H4 (cell line): ENCODE results near the gene SBF2. TPM values are rescaled to one million over a fixed set of nuclear protein-coding genes. Genes with fewer than 3 reads are reported as not detected.
A peak's percentile ranks its signal among the peaks of the same experiment; 100 is the strongest.

Experiments
- DNase-seq: peaks from one replicate; pipeline ENCODE4 v3.0.0-alpha.2; 2015; ENCODE audit warnings: low spot score
- total RNA-seq: library from RNA; depleted of rRNA; stranded (reverse); fragments of >200 nt; shearing (Covaris generic); gene quantifications from 2 replicates; pipeline ENCODE4 v1.2.3, GENCODE V29; 2014

The SBF2 gene
- total RNA-seq, 1 experiment from 2014 or later = 27.0 TPM

DNA sequence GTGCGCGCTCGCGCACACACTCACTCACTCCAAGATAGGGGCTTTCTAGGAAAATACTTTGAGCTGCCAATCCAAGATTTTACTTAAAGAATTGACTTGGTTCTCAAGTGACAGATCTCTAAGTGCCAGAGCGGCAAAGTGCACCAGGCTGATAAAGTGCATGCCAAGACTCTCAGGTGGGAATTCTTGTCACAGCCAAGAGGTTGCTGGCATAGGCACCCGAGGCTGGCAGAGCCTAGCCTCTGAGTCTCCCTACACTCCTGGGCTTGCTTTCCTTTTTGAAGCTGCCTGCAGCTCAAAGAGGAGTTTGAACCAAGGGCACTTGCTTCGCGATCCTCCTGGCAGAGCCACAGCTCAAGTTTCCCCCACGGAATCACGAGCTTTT lies 8.3 kb upstream of the SBF2 start:
- DNase-seq = no peak

DNA sequence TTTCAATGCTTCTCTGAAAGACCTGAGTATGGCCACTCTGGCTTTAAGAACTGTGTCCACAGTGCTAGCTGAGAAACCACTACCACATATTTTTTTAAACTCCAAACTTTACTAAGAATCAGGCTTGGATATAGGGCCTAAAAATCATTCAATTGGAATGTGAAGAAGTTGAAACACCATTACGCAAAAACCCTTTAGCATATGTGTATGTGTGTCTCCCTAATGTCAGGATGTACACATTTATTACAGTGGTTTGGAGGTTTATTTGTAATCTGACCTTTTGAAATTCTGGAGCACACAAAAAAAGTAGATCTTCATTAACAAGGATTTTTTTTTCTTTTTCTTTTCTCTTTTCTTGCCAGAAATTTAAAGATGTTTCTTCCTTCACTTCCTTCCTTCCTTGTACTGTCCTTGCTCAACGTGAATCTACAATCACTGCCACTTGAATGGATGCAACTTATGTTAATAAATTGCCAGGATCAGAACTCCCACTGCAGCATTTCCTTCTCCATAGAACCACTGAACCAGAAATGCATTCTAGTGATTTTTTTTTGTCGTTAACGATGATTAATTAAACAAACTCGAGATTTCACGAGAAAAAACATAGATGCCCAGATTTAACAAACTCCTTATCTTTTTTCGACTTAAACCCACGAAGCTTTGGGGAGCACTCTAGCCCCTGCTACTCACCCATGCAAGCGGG lies 7.8 kb upstream of the SBF2 start:
- no peak for DNase-seq

DNA sequence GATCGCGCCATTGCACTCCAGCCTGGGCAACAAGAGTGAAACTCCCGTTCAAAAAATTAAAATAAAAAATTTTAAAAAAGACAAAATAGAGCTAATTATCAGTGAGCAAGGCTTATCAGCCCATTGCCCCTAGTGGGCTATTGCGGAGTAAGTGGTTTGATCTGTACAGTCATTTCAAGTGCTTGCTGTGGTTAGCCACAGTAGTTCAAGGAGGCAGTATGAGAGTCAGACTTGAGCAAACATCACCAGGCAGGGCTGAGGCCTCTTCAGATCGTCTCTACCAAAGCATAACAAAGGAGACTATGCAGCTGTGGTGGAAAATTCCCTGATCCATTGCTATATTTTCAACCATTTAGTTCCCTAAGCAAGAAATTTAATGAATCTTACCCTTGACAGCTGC lies 4.3 kb upstream of the SBF2 start:
- peak; percentile 92 for DNase-seq

DNA sequence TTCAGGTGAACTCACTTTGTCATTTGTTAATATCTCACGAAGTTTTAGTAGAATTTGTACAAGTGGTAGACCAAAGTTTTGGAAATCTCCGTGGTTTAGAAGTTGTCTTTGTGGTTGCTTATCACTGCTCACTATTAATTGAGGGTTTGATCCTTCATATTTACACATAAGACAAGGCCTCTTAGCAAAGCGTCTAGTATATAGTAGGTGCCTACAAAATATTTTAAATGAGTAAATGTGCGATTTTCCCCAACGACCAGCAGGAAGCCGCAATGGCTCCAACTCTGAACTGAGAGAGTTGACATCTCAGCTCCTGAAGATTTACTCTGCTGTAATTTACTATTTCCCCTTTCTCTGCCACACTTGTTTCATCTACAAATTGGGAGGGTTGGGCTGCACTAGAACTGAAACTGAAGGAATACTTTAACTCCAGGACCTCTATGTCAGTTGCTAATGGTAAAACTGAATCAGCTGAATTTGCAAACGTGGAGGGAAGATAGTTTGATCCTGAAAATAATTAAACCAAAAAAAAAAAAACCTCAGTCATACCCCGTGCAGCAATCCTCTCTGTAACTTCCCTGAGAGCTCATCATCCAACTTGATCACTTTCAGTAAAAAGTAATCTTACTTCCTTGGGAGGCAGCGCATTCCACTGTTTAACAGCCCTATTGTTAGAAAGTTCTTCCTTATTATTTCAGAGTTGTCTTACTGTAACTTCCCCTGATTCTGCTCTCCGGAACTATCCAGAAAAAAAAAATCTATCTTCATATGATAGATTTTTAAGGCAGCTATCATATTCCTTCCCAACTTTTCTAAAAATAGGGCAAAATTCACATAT lies 1.3 kb upstream of the SBF2 start:
- DNase-seq = no peak

DNA sequence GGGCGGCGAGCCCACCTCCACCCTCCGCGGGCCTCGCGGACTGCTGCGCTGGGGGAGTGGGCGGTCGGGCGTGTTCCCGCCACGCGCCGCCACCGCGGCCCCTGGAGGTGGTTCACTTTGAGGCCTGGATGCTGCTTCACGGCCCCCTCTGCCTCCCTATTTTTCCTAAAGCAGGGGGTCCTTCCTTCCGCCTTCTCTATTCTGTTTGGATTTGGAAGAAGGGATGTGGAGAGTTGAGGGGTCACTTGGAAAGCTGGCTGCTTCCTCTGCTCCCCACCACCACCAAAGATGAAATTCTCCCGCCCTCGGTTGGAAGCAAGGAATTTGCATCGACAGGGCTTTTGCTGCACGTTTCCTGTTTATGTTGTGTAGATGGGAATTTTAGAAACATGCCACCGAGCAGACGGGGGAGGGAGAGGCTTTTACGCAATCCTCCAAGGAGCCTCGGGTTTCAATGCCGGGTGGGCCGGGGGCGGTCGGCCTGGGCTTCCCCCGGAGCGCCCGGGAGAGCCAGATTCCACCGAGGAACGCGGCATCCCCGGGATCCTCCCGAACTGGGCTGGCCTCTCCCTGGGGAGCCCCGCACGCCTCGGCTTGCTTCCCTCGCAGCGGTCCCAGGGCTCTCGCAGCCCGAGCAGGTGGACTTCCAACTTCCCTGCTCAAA lies 403 bp upstream of the SBF2 start:
- DNase-seq = peak; percentile 91

DNA sequence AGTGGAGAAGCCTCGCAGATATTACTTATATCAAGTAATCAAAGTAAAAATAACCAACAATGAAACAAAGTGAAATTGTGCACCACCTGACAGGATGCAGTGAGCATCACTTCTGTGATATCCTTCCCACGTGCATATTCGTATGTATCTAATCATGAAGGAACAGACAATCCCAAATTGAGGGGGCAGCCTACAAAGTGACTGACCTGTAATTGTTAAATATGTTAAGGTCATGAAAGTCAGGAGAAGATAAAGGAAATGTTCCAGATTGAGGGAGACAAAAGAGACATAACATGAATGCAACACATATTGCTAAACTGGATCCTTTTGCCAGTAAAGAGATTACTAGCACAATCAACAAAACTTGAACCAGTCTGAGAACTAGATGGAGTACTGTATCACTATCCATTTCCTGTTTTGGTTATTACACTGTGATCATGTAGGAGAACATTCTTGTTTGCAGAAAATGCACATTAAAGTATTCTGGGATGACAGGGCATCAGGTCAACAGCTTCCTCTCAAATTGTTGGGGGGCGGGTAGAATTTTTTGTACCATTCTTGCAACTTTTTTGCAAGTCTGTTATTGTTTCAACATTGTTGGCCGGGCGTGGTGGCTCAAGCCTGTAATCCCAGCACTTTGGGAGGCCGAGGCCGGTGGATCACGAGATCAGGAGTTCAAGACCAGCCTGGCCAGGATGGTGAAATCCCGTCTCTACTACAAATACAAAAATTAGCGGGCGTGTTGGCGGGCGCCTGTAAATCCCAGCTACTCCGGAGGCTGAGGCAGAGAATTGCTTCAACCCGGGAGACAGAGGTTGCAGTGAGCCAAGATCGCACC lies 2.0 kb downstream of the SBF2 start:
- no peak for DNase-seq

DNA sequence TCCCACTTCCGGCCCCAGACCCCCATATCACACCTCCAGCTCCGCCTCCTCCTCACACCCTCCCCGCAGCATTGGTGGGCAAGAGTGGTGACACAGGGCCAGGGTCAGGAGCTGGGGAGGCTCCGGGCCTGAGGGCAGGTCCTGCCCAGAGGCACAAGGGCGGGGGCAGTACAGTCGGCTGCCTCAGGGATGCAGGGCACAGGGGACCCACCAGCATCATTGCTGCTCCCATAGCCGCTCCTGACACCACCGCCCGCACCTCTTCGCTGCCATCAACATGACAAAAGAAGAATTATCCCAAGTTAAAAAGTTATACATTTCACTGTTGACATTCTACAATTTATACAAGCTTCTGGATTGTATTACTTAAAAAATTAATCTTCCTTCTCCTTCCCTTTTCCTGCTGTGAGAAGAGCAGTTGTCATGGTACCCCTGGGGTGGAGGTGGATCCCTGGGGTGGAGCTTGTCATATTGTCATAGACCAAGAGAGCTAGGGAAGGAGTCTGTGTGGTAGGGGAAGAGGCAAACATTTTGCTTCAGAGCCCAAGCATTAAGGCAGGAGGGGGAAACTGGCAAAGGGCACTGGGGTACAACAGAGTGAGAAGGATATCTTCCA lies 4.1 kb downstream of the SBF2 start:
- DNase-seq = no peak

DNA sequence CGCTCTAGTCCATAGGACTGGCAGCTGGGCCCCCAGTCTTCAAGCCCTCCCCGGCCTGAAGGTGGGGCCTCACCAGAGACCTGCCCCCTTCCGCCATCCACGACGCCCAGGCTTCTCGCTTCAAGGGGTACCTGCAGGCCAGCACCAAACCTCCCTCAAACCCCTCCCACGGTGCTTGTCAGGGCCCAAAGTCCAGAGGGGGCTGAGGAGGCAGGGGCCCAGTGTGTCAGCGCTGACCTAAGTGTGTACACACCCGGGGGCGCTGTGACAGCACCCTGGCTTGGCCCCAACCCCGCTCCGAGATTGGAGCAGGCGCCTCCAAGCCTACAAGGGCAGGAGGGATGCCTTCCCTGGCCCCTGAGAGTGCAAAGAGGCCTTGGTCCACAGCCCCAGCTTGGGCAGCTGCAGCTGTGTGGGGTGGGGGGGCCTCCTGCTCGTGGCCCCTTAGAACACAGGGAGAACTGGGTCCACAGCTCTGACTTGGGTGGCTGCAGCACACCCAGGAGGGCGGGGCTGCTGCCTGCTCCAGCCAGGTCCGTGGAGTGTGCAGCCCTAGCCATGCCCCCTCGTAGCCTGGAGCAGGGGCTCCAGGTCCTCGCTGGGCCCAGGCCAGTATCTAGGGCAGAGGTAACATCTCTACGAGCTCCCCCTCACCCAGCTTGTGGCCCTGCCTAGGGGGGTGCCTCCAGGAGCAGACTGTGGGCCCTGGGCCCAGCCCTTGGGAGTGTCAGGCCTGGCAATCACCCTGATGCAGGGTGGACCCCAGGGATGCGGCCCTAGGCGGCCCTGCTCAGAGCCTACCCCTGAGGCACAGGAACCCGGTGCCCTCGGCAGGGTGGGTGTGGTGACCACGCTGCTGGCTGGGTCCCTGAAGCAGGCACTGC lies 4.9 kb downstream of the SBF2 start:
- no peak for DNase-seq

DNA sequence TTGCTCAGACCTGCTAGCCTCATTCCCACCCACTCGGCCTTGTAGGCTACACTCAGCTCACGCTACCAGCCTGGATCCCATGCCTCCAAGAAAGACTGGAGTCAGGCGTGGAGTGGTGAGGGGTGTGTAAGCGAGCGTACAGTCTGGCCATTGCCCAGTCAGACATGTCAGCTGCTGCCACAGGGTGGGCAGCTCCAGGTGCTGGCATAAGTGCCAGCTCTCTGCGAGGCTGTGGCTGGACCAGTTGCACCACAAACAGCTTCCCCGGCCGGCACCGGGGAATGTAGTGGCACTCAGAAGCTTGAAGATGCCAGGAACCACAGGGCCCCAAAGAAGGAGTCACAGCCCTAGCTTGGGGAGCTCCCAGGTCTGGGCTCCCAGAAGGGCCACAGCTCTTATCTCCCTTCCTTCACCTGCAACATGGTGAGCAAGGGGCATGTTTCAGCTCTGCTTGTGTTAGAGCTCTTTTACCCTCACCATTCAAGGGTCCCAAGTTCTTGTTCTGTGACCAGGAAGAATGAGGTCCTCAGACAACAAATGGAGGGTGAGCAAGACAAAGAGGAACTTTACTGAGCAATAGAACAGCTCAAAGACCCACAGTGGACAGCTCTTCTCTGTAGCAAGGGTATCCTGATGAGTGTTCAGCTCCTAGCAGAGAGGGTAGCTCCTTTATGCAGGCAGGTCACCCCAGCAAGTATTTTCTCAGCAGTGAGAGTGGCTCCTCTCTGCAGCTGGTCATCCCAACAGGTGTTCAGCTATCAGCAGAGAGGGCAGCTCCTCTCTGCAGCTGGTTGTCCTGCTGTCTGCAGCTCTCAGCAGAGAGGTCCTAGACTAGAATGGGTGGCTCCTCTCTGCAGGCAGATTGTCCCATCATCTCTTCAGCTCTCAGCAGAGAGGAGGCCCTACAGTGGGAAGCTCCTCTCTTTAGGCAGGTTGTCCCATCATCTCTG lies 6.0 kb downstream of the SBF2 start:
- DNase-seq = no peak

DNA sequence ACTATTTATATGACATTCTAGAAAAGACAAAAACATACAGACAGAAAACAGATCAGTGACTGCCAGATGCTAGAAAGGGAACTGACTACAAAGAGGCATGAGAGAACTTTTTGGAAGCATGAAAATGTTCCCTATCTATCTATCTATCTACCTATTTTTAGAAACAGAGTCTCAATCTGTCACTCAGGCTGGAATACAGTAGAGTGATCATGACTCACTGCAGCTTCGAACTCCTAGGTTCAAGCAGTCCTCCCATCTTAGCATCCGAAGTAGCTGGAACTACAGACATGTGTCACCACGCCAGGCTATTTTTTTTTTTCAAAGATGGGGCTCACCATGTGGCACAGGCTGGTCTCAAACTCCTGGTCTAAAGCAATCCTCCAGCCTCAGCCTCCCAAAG lies 6.9 kb downstream of the SBF2 start:
- no peak for DNase-seq

DNA sequence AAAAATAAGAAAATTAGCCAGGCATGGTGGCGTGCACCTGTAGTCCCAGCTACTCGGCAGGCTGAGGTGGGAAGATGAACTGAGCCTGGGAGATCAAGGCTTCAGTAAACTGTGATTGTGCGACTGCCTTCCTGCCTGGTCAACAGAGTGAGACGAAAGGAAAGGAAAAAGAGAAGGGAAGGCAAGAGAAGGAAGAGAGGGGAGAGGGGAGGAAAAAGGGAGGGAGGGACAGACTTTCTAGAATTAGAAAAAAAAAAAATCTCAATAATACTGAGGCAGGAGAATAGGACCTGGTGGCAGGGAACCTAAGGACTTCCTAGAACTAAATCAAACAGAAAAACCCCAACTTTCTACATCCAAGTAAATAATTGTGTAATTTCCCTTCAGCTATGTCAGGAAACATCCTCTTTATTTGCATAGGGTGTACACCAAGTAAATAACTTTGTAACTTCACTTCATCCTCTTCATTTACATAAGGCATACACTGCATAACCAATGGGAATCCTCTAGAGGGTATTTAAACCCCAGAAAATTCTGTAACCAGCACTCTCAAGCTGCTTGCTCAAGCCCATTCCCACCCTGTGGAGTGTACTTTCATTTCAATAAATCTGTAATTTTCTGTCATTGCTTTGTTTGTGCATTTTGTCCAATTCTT lies 8.7 kb downstream of the SBF2 start:
- DNase-seq = no peak

DNA sequence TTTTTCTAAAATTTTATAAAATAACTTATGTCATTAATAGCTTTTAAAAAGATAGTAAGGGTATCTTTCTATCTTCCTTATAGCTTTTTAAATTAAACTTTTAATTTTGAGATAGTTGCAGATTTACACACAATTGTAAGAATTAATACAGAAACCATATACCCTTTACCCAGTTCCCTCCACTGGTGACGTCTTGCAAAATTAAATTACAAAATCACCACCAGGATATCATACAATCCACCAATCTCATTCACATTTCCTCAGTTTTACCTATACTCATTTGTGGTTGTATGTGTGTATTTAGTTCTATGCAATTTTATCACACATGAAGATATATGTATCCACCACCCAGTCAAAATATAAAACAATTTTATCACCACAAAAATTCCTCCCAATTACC lies 10.0 kb downstream of the SBF2 start:
- no peak for DNase-seq

DNA sequence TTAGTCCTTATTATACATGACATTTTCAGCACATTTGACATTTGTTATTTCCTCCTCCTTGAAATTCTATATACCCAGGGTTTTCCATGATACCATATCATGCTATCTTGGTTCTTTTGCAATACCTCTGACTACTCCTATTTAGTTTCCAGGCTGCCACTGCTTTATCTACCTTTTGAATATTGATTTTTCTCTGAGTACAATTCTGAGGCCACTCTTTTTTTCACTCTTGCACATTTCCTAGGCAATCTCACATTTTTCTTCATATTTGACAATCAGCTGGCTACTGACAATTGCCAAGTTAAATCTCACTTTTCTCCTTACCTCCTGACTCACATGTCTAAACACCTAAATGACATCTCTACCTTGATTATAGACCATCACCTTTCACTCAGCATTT lies 11.9 kb downstream of the SBF2 start:
- no peak for DNase-seq

DNA sequence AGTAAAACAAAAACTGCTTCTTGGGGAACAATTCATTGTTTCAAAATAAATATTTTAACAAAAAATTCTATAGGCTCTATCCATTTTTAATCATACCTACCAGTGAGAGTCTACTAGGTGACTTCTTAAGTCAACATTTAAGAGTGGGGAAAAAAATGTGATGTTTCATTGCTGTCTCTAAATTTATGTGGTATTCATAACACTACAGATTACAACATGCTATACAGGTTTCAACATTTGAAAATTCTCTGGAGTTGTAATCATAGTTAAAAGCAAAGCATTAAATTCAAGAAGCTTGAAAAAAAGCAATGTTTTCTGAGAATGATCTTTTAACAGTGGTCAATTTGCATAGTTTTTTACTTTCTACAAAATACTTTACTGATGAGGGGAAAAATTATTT lies 18.3 kb downstream of the SBF2 start:
- no peak for DNase-seq

DNA sequence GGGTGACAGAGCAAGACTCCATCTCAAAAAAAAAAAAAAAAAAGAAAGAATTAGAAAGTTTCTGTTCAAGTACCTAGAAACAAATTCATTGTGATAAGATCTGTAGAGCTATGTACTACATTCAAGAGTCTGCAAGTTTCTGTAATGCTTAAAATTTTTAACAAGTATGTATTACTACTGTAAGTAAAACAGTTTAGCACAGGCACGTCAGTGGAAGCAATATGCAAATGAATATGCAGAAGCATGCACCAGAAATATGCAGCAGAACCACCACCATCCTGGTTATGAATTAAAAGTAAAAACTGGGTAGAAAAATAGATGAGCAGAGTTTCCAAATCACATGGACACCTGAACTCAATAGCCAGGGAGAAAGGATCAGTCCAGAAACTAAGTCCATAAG lies 19.3 kb downstream of the SBF2 start:
- no peak for DNase-seq

DNA sequence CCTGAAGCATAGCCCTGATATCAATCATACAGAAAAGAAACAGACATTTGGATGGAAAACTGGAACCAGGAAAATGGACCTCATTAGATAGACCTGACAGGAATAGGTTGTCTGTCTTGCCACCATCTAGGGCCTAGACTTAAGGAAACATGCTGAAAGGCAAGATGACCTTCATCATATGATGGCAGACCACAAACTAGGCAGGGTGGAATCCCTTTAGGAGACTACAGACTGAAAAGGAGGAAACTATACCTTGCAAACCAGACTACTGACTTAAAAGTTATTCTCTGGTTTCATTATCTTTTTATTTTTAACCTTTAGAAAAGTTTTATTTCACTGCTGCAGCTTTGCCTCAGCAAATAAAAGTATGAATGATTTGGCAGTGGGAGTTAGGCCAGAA lies 20.3 kb downstream of the SBF2 start:
- no peak for DNase-seq

DNA sequence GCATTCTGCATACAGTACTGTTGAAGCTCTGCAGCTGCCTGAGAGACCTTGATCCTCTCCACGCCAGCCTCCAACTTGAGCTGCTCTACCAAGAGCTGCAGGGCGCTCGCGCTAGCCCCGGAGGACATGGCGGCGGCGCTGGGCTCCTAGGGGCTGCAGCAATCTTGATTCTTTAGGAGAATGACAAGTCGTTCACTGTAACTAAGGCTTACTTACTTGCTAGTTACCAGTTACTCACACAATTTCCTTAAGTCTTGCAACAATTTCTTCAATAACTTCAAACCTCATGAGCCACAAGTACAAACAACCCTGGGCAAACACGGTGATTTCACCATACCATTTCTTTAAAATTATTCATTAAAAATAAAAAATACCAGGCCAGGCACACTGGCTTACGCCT lies 21.9 kb downstream of the SBF2 start:
- DNase-seq = no peak

DNA sequence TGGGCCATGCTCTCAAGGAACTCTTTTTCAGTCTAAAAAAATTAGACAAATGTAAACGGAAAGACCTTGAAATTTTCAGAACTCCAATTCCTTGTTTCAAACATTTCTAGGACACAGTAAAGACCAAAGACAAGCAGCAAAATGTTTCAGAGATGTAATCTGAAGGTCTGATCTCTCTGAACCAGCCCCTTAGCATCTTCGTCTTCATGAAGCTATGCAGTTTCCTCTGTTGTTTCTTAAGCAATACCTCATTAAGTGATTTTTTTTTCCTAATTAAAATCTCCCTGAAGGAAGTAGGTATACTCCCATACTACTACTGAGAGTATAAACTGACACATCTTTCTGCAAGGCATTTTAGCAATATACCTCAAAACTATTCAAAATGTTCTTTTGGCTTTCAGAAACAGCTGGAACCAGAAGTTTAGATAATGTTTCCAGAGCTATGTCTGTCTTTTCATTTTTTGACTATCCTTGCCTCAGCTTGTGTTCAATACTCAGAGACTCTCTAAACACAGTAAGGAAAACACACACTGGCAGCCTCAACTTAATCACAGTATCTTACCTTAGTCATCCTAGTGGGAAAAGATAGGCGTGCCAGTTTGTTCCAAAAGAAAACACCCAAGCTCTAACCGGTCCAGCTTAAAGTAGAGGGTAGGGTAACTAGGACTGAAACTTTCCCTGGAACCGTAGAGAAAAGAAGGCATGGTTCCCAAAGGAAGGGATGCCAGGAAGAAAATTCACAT lies 25.1 kb downstream of the SBF2 start:
- no peak for DNase-seq
